K562 (cell line): Measurements from ENCODE around the gene C1QBP. TPM values are rescaled to one million over a fixed set of nuclear protein-coding genes. Genes with fewer than 3 reads are reported as not detected.

Experiments used
- ATAC-seq: fragments of 200-7000 bp; cut with Tn5 transposase; 3 replicates; pipeline ENCODE4 v1.9.1; 2020; ENCODE audit warnings: moderate library complexity
- BruUV-seq: library from RNA; stranded (reverse); fragments of 400-500 nt; replicated peaks from 2 replicates; lab custom pipeline; 2021; lab: Mats Ljungman, UMichigan
- CTCF ChIA-PET: fragments of 300-600 bp; formaldehyde crosslinking; extraction: SDS; loops from one replicate; lab custom pipeline; 2021; ENCODE audit warnings: low intra/inter-chr PET ratio; lab: Yijun Ruan, JAX
- POLR2A ChIA-PET: fragments of 300-600, 350-650 bp; sonication (Branson Sonifier 250); formaldehyde crosslinking; extraction: SDS; loops from one replicate; lab custom pipeline; 2021; ENCODE audit warnings: antibody characterized with exemption, inconsistent platforms; lab: Yijun Ruan, JAX
- DNase-seq, 4 experiments: peaks; one replicate each; pipeline versions ENCODE4 v3.0.0 to v3.0.0-alpha.2; 2011 to 2018; ENCODE audit warnings: low spot score in 3 of 4, mixed read lengths in 3 of 4; ENCODE audit errors: extremely low read depth in 1 of 4
- FAIRE-seq: peaks from 2 replicates; lab custom pipeline; 2011; peaks lifted over from hg19 to GRCh38; lab: Jason Lieb, UNC
- H2AFZ ChIP-seq: 2 replicates; pipeline ENCODE4 v1.6.0; 2011; ENCODE audit warnings: low read depth, low read length, control low read depth, inconsistent platforms
- H3K27ac ChIP-seq: fragments of 200-600 bp; 3 replicates; pipeline ENCODE4 v1.8.0; 2011; ENCODE audit warnings: low read depth, mild to moderate bottlenecking, control low read depth, inconsistent platforms, low read length, moderate library complexity, mixed read lengths; ENCODE audit errors: extremely low read depth
- H3K27me3 ChIP-seq, 2 experiments: fragments of 300-600 bp in 1 of 2; 2 replicates in 1 of 2; 3 replicates in 1 of 2; pipeline versions ENCODE4 v1.6.0 to v1.8.0; 2011; ENCODE audit warnings: inconsistent platforms in 2 of 2, low read length in 2 of 2, mild to moderate bottlenecking in 1 of 2, mixed read lengths in 1 of 2, moderate library complexity in 1 of 2; ENCODE audit not compliant: control insufficient read depth in 2 of 2, insufficient read depth in 2 of 2
- H3K36me3 ChIP-seq: fragments of 300-600 bp; 3 replicates; pipeline ENCODE4 v1.8.0; 2011; ENCODE audit warnings: mild to moderate bottlenecking, low read length, inconsistent platforms; ENCODE audit not compliant: control insufficient read depth, insufficient read depth
- H3K4me1 ChIP-seq, 2 experiments: fragments of 200-600 bp in 1 of 2; replicated peaks in 1 of 2; 2 replicates in 1 of 2; 3 replicates in 1 of 2; pipeline versions ENCODE4 v1.5.1 to v1.8.0; 2011; ENCODE audit warnings: inconsistent platforms in 2 of 2, low read length in 2 of 2, mild to moderate bottlenecking in 1 of 2, mixed read lengths in 1 of 2, moderate library complexity in 1 of 2; ENCODE audit not compliant: control insufficient read depth in 2 of 2, insufficient read depth in 2 of 2
- H3K4me2 ChIP-seq: 2 replicates; pipeline ENCODE4 v1.6.1; 2011; ENCODE audit warnings: low read length, control low read depth, inconsistent platforms, mixed read lengths; ENCODE audit not compliant: insufficient read depth
- H3K4me3 ChIP-seq: fragments of 200-600 bp; sonication (generic), shearing (Covaris generic); 2 replicates; pipeline ENCODE4 v1.5.1; 2016; ENCODE audit warnings: control low read depth, inconsistent platforms
- H3K79me2 ChIP-seq: fragments of 200-600 bp; 3 replicates; pipeline ENCODE4 v1.8.0; 2011; ENCODE audit warnings: low read length, inconsistent platforms; ENCODE audit not compliant: control insufficient read depth, insufficient read depth
- H3K9ac ChIP-seq, 2 experiments: 2 replicates each; pipeline versions ENCODE4 v1.6.0 to v1.6.1; 2011; ENCODE audit warnings: low read depth in 2 of 2, low read length in 2 of 2, control low read depth in 1 of 2, inconsistent platforms in 1 of 2, mild to moderate bottlenecking in 1 of 2, mixed read lengths in 1 of 2; ENCODE audit not compliant: insufficient read depth in 1 of 2
- H3K9me1 ChIP-seq: one replicate; pipeline ENCODE4 v1.6.0; 2011; ENCODE audit warnings: inconsistent platforms, mild to moderate bottlenecking, low read length, moderate library complexity; ENCODE audit not compliant: control insufficient read depth, insufficient read depth
- H3K9me3 ChIP-seq: replicated peaks from 2 replicates; pipeline ENCODE4 v1.5.1; 2011; ENCODE audit warnings: low read depth, low read length, inconsistent platforms; ENCODE audit not compliant: control insufficient read depth, insufficient read depth
- H4K20me1 ChIP-seq: replicated peaks from 2 replicates; pipeline ENCODE4 v1.6.1; 2011; ENCODE audit warnings: low read length, inconsistent platforms, mixed read lengths; ENCODE audit not compliant: control insufficient read depth, insufficient read depth
- EP400 ChIP-seq: fragments of 450-650 bp; IDR thresholded peaks from 2 replicates; pipeline ENCODE4 v1.6.1; 2017; ENCODE audit warnings: antibody characterized with exemption, mild to moderate bottlenecking, moderate library complexity
- FOSL1 ChIP-seq: fragments of 200-800 bp; sonication (Bioruptor generic); conservative IDR thresholded peaks from 2 replicates; pipeline ENCODE4 v1.6.1; 2016; ENCODE audit warnings: missing genetic modification characterization, missing compliant biosample characterization
- FOXP1 ChIP-seq: sonication (generic); formaldehyde crosslinking; IDR thresholded peaks from 2 replicates; pipeline ENCODE4 v1.8.0; 2022; ENCODE audit warnings: mild to moderate bottlenecking, missing genetic modification reagents
- GATA2 ChIP-seq: sonication (generic); formaldehyde crosslinking; IDR thresholded peaks from 2 replicates; pipeline ENCODE4 v1.4.0; 2020; ENCODE audit warnings: mild to moderate bottlenecking, missing genetic modification reagents
- HINFP ChIP-seq: fragments of 450-650 bp; conservative IDR thresholded peaks from 2 replicates; pipeline ENCODE4 v1.6.1; 2016; ENCODE audit warnings: missing genetic modification characterization, low read depth, mild to moderate bottlenecking, control low read depth, missing compliant biosample characterization
- NFIC ChIP-seq: fragments of 450-650 bp; IDR thresholded peaks from 2 replicates; pipeline ENCODE4 v1.6.1; 2017; ENCODE audit warnings: mild to moderate bottlenecking, inconsistent platforms
- SMARCA4 ChIP-seq: fragments of 450-650 bp; IDR thresholded peaks from 2 replicates; pipeline ENCODE4 v1.6.1; 2016
- SP1 ChIP-seq: sonication (generic); formaldehyde crosslinking; IDR thresholded peaks from 2 replicates; pipeline ENCODE4 v1.8.1; 2022; ENCODE audit warnings: mild to moderate bottlenecking, missing genetic modification reagents
- ZKSCAN1 ChIP-seq: fragments of 150-350 bp; IDR thresholded peaks from 2 replicates; pipeline ENCODE4 v1.6.1; 2016; ENCODE audit warnings: low read depth, low read length
- ZNF146 ChIP-seq: IDR thresholded peaks from one replicate; pipeline ENCODE4 v1.6.1; 2018; ENCODE audit warnings: missing compliant biosample characterization; ENCODE audit not compliant: unreplicated experiment
- WGBS: fragments of 100-300 bp; shearing (Covaris generic); methylation state at CpG from one replicate; pipeline ENCODE4 v1.1.6; 2016; ENCODE audit warnings: low coverage, mixed read lengths; ENCODE audit not compliant: insufficient coverage; ENCODE audit errors: missing lambda C conversion rate; 5-methylcytosine and 5-hydroxymethylcytosine counted together
- in situ Hi-C: fragments of 300-500 bp; cut with MboI; formaldehyde crosslinking; loops from 4 replicates; pipeline ENCODE4 v1.15.0; 2018; ENCODE audit warnings: inconsistent platforms, mixed read lengths
- intact Hi-C: fragments of 100-400 bp; cut with micrococcal nuclease; formaldehyde crosslinking; loops from 2 replicates; pipeline ENCODE4 v1.14.2; 2022
- polyA plus RNA-seq, 8 experiments: library from polyadenylated mRNA; depleted of rRNA in 4 of 8; stranded (reverse) in 5 of 8; unstranded in 3 of 8; fragments of >200 nt; fragmentation: Nextera tagmentation in 2 of 8; fragmentation: Illumina TruSeq in 1 of 8; extraction: Ambion mirVana in 2 of 8; extraction: Trizol in 1 of 8; gene quantifications; 2 replicates each; pipeline versions ENCODE4 v1.2.1 to v1.2.3, GENCODE V29; 2011 to 2014; ENCODE audit warnings: inconsistent platforms in 1 of 8, missing spikeins in 1 of 8
- total RNA-seq, 7 experiments: library from RNA; depleted of rRNA in 6 of 7; stranded (reverse); fragments of >200 nt in 6 of 7; fragmentation: Illumina TruSeq in 2 of 7; extraction: Trizol in 2 of 7; gene quantifications; 2 replicates each; pipeline versions ENCODE4 v1.2.1 to v1.2.3, GENCODE V29; 2011 to 2021; ENCODE audit warnings: low replicate concordance in 1 of 7
- TF ChIP-seq, protein P1 (sequence below): fragments of 450-650 bp; IDR thresholded peaks from 2 replicates; pipeline ENCODE4 v1.6.1; 2017; ENCODE audit warnings: mild to moderate bottlenecking, moderate library complexity
- TF ChIP-seq, protein P2 (sequence below): sonication (generic); formaldehyde crosslinking; IDR thresholded peaks from 2 replicates; pipeline ENCODE4 v1.8.1; 2022; ENCODE audit warnings: missing genetic modification reagents

Gene C1QBP
- total and polyA plus RNA-seq, 9 of the 15 experiments (the other 6 are each of a cell fraction or from before 2014, with no cell fraction given) = 90.7 to 665 (median 414) TPM

DNA sequence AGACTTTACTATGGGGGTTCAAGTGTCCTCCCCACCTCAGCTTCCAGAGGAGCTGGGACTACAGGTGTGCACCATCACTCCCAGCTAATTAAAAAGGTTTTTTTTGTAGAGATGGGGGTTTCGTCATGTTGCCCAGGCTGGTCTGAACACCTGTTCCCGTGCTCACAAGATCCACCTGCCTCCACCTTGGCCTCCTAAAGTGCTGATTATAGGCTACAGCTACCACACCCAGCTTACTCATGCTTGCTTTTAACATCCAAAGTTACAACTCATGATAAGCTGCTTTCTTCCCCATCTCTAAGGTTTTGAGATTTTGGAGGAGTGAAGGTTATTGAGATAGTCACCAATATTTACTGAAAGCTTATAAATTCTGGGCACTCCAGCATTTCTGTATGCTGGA, 22.1 kb downstream of the C1QBP start:
- in situ Hi-C loops = no loop called here
- FAIRE-seq (no peak), DNase-seq (no peak), ATAC-seq (no peak)
- ChIA-PET CTCF (no interaction called here), POLR2A (interaction anchor here (1.4 to 1.8 kb wide), 3 partner anchors 12 to 26 kb away, joined by 3 to 5 read pairs (median 3); partner anchors contain the start of gene C1QBP)
- Histone ChIP-seq H4K20me1 (no peaks in the 10 kb centered on the region), H3K27ac (no peak overlapping the region), H3K36me3 (peaks cover 56% of the 10 kb centered on the region), H3K9ac (peak overlapping the region in 1 of 2 experiments; percentile 22; a peak in 1 of 4 replicates), H3K9me3 (no peaks in the 10 kb centered on the region), H3K9me1 (no peaks in the 10 kb centered on the region), H2AFZ (no peak overlapping the region), H3K4me1 (peaks cover 3 to 9% of the 10 kb centered on the region in 2 experiments; a peak in 3 of 5 replicates), H3K79me2 (peaks cover 77% of the 10 kb centered on the region), H3K27me3 (no peaks in the 10 kb centered on the region), H3K4me2 (peak overlapping the region; percentile 41), H3K4me3 (no peak overlapping the region)
- intact Hi-C loops = no loop called here
- TSS peak; percentile 7 for BruUV-seq
- TF ChIP-seq FOSL1 (tag) (0 out of 2 replicates have a peak, but pooled peaks have one; percentile 14), ZKSCAN1 (no peak)
- TF ChIP-seq, protein P1, sequence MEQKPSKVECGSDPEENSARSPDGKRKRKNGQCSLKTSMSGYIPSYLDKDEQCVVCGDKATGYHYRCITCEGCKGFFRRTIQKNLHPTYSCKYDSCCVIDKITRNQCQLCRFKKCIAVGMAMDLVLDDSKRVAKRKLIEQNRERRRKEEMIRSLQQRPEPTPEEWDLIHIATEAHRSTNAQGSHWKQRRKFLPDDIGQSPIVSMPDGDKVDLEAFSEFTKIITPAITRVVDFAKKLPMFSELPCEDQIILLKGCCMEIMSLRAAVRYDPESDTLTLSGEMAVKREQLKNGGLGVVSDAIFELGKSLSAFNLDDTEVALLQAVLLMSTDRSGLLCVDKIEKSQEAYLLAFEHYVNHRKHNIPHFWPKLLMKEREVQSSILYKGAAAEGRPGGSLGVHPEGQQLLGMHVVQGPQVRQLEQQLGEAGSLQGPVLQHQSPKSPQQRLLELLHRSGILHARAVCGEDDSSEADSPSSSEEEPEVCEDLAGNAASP = no peak
- WGBS = 51% methylated on average over 2 of the region's 2 CpGs

DNA sequence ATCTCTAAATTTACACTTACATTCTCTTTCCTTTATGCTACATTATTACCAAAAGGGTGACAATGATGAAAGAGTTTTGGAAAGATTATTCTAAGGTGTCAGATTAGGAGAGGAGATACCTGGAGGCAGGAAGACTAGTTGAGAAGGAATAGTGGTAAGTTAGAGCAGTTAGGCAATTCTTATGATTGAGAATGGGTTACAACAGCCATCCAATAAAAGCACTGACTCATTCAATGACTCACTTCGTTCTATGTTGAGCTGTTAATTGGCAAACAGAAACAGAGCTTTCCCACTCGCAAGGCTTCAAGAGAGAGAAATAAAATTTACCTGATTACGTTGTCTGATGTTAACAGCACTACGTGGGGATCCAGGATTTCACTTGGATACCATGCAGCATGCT, 25.3 kb downstream of the C1QBP start:
- BruUV-seq = no TSS peak
- intact Hi-C loops = no loop called here
- WGBS = 49% methylated on average over 4 of the region's 4 CpGs
- Histone ChIP-seq H3K4me1 (peaks cover 0 to 4% of the 10 kb centered on the region in 2 experiments; a peak in 3 of 5 replicates), H3K4me2 (no peak overlapping the region), H3K79me2 (peaks cover 45% of the 10 kb centered on the region), H3K9ac (no peak overlapping the region), H3K27me3 (no peaks in the 10 kb centered on the region), H3K9me1 (no peaks in the 10 kb centered on the region), H3K27ac (peak overlapping the region; percentile 54; the same call in 2 of the 3 replicates), H4K20me1 (no peaks in the 10 kb centered on the region), H3K9me3 (no peaks in the 10 kb centered on the region), H3K36me3 (peaks cover 76% of the 10 kb centered on the region), H3K4me3 (no peak overlapping the region), H2AFZ (no peak overlapping the region)
- in situ Hi-C loops = no loop called here
- POLR2A ChIA-PET = interaction anchor here (4.1 kb wide), 1 partner anchor 10 kb away, joined by 12 read pairs; no protein-coding TSS in a partner anchor
- peak; percentile 67 for ATAC-seq
- peak in 1 of 4 experiments; percentile 21 for DNase-seq
- CTCF ChIA-PET = no interaction called here
- FAIRE-seq = no peak
- TF ChIP-seq GATA2 (CRISPR knock-in tag) = no peak
- no peak for TF ChIP-seq HINFP (tag)
- TF ChIP-seq, protein P2, sequence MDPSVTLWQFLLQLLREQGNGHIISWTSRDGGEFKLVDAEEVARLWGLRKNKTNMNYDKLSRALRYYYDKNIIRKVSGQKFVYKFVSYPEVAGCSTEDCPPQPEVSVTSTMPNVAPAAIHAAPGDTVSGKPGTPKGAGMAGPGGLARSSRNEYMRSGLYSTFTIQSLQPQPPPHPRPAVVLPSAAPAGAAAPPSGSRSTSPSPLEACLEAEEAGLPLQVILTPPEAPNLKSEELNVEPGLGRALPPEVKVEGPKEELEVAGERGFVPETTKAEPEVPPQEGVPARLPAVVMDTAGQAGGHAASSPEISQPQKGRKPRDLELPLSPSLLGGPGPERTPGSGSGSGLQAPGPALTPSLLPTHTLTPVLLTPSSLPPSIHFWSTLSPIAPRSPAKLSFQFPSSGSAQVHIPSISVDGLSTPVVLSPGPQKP (CRISPR knock-in tag) = no peak
- peak; percentile 60; the same call in 1 of the 2 replicates for TF ChIP-seq SMARCA4
- peak; percentile 97 for TF ChIP-seq FOSL1 (tag)
- TF ChIP-seq SP1 = no peak
- TF ChIP-seq EP400 = peak; percentile 23; the same call in 1 of the 2 replicates
- TF ChIP-seq ZNF146 (CRISPR knock-in tag) = no peak
- no peak for TF ChIP-seq FOXP1 (CRISPR knock-in tag)
- TF ChIP-seq NFIC = 0 out of 2 replicates have a peak, but pooled peaks have one; percentile 8
